SK-N-SH (cell line): ENCODE data around the gene NUTM2A. TPM values are rescaled to one million over a fixed set of nuclear protein-coding genes. Genes with fewer than 3 reads are reported as not detected.

Experiments used
- polyA plus RNA-seq, 3 experiments: library from polyadenylated mRNA; depleted of rRNA; stranded (reverse); fragments of >200 nt; gene quantifications; 2 replicates each; pipeline ENCODE4 v1.2.3, GENCODE V29; 2012

Gene NUTM2A
- polyA plus RNA-seq, 1 of the 3 experiments (the other 2 are of a cell fraction): 0.38 TPM

Other genes starting within 250 kb of the NUTM2A start
- gene FAM25A, start 205.2 kb upstream of the NUTM2A start, polyA plus RNA-seq (2012; rRNA removed): not detected in 2 replicates
- gene GLUD1, start 130.6 kb upstream of the NUTM2A start, polyA plus RNA-seq (2012; rRNA removed): 43.3 and 56.2 TPM in 2 replicates
- gene SHLD2, start 130.2 kb upstream of the NUTM2A start, polyA plus RNA-seq (2012; rRNA removed): 4.7 and 6.7 TPM in 2 replicates
- gene NUTM2D, start 132.3 kb downstream of the NUTM2A start, polyA plus RNA-seq (2012; rRNA removed): 1.5 and 1.7 TPM in 2 replicates